Activated B cell treated with CpG ODN at 0.5 μM for 24 hours (primary cell): Measurements from ENCODE around the gene RIMBP2. TPM values are rescaled to one million over a fixed set of nuclear protein-coding genes. Genes with fewer than 3 reads are reported as not detected.
"Not testable (repeated sequence)": the region's sequence is repeated elsewhere in the genome, so short reads cannot be mapped to it uniquely, and the experiment has no call there.

Experiments used
- ATAC-seq: fragments of 200-7000 bp; cut with Tn5 transposase; one replicate; pipeline ENCODE4 v1.10.0; 2021; ENCODE audit warnings: low read depth, mild to moderate bottlenecking, moderate library complexity
- CTCF ChIA-PET: fragments of 350-600 bp; sonication (Branson Sonifier 250); formaldehyde crosslinking; loops from one replicate; lab custom pipeline; 2021; ENCODE audit warnings: antibody characterized with exemption; lab: Charles Lee
- POLR2A ChIA-PET: fragments of 350-600 bp; sonication (Branson Sonifier 250); formaldehyde crosslinking; loops from one replicate; lab custom pipeline; 2021; ENCODE audit warnings: antibody characterized with exemption; lab: Charles Lee
- DNase-seq: peaks from one replicate; pipeline ENCODE4 v3.0.0; 2022
- H3K27ac Mint-ChIP-seq: one replicate; pipeline ENCODE4 v1.8.0; 2020; ENCODE audit warnings: mixed read lengths
- H3K27me3 Mint-ChIP-seq: one replicate; pipeline ENCODE4 v1.8.0; 2021; ENCODE audit warnings: mixed read lengths
- H3K36me3 Mint-ChIP-seq: one replicate; pipeline ENCODE4 v1.8.0; 2021; ENCODE audit warnings: low read depth, mixed read lengths
- H3K4me1 Mint-ChIP-seq: one replicate; pipeline ENCODE4 v1.8.0; 2021; ENCODE audit warnings: mixed read lengths
- H3K4me3 Mint-ChIP-seq: one replicate; pipeline ENCODE4 v1.8.0; 2020; ENCODE audit warnings: mild to moderate bottlenecking, mixed read lengths
- H3K9me3 Mint-ChIP-seq: one replicate; pipeline ENCODE4 v1.8.0; 2020; ENCODE audit warnings: mixed read lengths
- intact Hi-C: fragments of 100-400 bp; cut with micrococcal nuclease; formaldehyde crosslinking; loops from one replicate; pipeline ENCODE4 v1.15.1; 2024
- total RNA-seq: library from RNA; stranded (reverse); gene quantifications from 2 replicates; pipeline ENCODE4 v1.2.3, GENCODE V29; 2022
- TF ChIP-seq, protein P1 (sequence below): fragments of 200-600 bp; IDR thresholded peaks from one replicate; pipeline ENCODE4 v1.8.0; 2022; ENCODE audit warnings: antibody characterized with exemption, mild to moderate bottlenecking

RIMBP2 gene
- total RNA-seq, 1 donor from 2014 or later: not detected

DNA sequence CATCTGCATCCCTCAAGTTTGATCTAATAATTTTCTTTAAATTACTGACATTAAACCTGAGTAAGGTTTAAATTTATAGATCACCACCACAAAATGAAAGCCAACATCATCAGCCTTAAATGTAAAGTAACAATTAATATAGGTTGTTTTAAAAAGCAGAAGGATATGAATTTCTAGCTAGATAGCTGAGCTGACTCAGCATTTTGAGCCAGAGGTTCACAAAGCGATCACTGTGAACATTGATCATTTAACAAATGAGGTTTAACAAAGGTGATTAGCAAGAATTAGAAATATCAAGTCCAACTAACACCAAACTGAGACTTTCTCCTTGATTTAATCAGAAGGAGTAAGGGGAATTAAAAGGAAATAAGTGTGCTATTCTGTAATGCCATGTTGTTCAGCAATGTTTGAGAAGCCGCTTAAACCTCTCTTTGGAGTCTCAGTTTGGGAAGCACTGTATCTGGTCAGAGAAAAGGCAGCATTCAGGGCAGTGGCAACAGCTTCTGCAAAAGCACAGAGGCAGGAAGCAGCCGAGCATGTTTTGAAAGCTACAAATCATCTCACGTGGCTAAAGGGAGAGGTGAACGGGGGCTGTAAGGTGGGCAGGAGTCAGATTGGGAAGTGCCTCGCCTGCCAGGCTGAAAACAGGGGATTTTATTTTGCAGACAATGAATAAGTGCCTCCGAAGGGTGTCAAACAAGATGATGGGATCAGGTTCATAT, 19.6 kb downstream of the RIMBP2 start:
- TF ChIP-seq, protein P1, sequence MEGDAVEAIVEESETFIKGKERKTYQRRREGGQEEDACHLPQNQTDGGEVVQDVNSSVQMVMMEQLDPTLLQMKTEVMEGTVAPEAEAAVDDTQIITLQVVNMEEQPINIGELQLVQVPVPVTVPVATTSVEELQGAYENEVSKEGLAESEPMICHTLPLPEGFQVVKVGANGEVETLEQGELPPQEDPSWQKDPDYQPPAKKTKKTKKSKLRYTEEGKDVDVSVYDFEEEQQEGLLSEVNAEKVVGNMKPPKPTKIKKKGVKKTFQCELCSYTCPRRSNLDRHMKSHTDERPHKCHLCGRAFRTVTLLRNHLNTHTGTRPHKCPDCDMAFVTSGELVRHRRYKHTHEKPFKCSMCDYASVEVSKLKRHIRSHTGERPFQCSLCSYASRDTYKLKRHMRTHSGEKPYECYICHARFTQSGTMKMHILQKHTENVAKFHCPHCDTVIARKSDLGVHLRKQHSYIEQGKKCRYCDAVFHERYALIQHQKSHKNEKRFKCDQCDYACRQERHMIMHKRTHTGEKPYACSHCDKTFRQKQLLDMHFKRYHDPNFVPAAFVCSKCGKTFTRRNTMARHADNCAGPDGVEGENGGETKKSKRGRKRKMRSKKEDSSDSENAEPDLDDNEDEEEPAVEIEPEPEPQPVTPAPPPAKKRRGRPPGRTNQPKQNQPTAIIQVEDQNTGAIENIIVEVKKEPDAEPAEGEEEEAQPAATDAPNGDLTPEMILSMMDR: no peak
- ChIA-PET POLR2A (no interaction called here), CTCF (no interaction called here)
- no peak for ATAC-seq
- H3K27ac Mint-ChIP-seq: no peak overlapping the region
- no peaks in the 10 kb centered on the region for H3K36me3 Mint-ChIP-seq
- H3K27me3 Mint-ChIP-seq: peaks cover 10% of the 10 kb centered on the region
- H3K4me1 Mint-ChIP-seq: no peaks in the 10 kb centered on the region
- DNase-seq: no peak
- intact Hi-C loops: no loop called here
- H3K9me3 Mint-ChIP-seq: no peaks in the 10 kb centered on the region
- H3K4me3 Mint-ChIP-seq: no peak overlapping the region

DNA sequence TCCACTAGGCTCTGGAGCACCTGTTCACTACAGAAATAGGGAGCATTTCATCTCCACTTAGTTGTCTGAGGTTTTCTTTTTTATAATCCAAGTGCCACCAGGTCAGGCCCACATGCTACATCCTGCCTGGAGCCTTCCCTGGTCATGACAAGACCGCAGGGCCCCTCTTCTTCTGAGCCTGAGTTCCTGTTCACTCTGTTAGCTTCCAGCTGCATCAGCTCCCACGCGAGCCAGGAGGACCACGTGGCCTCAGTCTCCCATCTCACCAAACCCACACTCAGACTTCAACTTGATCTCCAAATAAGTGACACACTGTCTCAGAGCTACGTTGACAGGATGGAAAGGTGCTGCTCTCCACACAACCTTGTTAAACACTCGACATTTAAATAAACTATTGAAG, 21.0 kb downstream of the RIMBP2 start:
- H3K4me1 Mint-ChIP-seq: no peaks in the 10 kb centered on the region
- TF ChIP-seq, protein P1: no peak
- intact Hi-C loops: no loop called here
- H3K27me3 Mint-ChIP-seq: peaks cover 10% of the 10 kb centered on the region
- no peaks in the 10 kb centered on the region for H3K36me3 Mint-ChIP-seq
- DNase-seq (no peak), ATAC-seq (no peak)
- H3K4me3 Mint-ChIP-seq: no peak overlapping the region
- no peaks in the 10 kb centered on the region for H3K9me3 Mint-ChIP-seq
- ChIA-PET CTCF (no interaction called here), POLR2A (no interaction called here)
- no peak overlapping the region for H3K27ac Mint-ChIP-seq

DNA sequence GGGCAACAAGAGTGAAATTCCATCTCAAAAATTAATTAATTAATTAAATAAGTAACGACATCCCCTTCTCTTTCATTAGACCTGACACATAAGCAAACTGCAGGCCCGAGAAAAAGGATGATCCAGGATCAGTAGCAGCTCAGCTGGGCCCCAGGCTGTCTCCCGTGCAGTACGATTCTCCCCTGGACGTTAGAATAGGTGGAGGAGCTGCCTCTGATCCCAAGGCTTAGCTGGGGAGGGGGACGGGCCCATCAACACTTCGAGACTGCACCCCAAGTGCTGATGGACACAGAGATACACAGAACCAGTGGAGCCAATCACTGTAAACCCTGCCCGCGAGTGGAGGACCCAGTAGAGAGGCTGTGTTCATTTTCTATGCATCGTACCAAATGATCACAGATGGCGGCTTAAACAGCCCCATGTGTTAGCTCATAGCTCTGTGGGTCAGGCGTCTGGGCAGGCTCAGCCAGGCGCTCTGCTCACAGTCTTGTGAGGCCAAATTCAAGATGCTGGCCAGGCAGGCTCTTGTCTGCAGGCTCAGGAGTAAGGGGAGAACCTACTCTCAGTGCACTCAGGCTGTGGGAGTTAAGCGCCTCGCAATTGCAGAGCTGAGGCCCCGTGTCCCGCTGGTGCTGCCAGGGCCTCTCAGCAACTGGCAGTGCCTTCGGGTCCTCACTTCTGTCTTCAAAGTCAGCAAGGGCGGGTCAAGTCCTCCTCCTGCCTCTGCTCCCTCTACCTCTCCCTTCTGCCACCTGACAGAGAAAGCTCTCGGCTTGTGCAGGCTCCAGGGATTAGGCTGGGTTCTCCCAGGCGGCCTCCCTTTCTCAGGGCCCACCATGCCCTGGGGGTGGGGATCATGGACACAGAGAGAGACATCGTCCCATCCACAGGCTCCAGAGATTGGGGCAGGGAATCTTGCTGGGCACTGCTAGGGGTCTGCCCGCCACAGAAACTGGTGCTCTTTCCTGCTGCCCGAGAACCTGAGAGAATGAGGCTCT, 26.4 kb downstream of the RIMBP2 start:
- Mint-ChIP-seq H3K27ac (no peak overlapping the region), H3K27me3 (peaks cover 14% of the 10 kb centered on the region), H3K4me3 (no peak overlapping the region), H3K4me1 (no peaks in the 10 kb centered on the region), H3K36me3 (no peaks in the 10 kb centered on the region), H3K9me3 (no peaks in the 10 kb centered on the region)
- ATAC-seq (no peak), DNase-seq (no peak)
- POLR2A ChIA-PET: no interaction called here
- TF ChIP-seq, protein P1: no peak
- intact Hi-C loops: no loop called here
- CTCF ChIA-PET: no interaction called here

DNA sequence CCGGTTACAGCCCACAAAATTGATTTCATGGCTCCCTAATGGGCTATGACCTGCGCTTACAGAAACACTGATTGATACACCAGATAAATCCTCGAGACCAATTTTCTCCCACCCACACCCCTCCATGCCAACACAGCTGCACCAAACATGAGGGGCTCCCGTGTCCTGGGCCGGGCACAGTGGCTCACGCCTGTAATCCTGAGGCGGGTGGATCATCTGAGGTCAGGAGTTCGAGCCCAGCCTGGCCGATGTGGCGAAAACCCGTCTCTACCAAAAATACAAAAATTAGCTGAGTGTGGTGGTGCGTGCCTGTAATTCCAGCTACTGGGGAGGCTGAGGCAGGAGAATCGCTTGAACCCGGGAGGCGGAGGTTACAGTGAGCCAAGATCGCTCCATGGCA, 27.1 kb downstream of the RIMBP2 start:
- ATAC-seq, CTCF ChIA-PET, intact Hi-C loops, H3K4me3 Mint-ChIP-seq, H3K27ac Mint-ChIP-seq, H3K4me1 Mint-ChIP-seq, H3K36me3 Mint-ChIP-seq, H3K9me3 Mint-ChIP-seq, DNase-seq, POLR2A ChIA-PET: not testable (repeated sequence)
- H3K27me3 Mint-ChIP-seq: peaks cover 14% of the 10 kb centered on the region

DNA sequence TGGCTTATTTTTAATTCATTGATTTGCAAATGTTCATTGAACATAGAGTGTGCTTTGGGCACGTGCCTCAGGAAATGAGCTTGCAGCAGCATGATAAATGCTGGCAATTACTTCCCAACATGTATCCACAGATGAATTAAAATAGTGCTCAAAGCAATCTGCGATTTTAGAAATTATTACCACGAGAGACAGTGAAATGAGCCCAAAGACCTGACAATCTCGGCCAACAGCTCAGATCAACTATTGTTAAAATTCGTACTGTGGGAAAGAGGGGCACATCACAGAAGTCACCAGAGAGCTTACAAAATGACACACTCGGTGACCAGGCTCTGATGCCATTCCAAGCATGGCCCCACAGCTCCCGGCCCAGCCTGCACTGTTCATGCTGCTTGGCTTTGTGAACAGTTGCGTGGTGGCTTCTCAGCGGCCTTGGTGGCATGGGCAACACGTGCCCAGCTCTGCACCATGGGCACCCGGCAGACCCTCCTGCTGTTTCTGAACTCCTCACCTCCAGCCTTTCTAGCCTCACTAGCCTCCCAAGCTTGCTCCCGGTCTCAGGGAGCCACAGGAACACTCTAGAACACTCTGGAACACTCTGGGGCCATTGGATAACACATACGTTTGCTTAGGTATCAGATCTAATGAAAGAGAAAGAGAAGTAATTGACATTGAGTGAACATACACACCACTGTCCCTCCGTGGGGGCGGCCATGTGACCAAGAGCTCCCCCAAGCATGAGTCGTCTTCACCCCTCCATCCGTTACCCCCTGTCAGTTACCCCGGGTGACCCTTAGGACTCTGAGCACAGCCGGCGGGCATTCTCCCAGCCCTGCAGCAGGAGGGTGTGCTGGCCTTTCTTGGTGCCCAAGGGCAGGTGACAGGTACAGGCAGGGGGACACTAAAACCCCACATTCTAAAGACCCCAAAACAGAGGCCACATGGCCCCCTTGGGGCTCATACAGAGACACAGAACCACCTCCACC, 28.0 kb downstream of the RIMBP2 start:
- H3K27me3 Mint-ChIP-seq: peaks cover 14% of the 10 kb centered on the region
- DNase-seq: no peak
- no peak for ATAC-seq
- TF ChIP-seq, protein P1: no peak
- H3K27ac Mint-ChIP-seq: no peak overlapping the region
- H3K4me3 Mint-ChIP-seq: no peak overlapping the region
- intact Hi-C loops: no loop called here
- no peaks in the 10 kb centered on the region for H3K4me1 Mint-ChIP-seq
- no peaks in the 10 kb centered on the region for H3K9me3 Mint-ChIP-seq
- CTCF ChIA-PET: no interaction called here
- POLR2A ChIA-PET: no interaction called here
- no peaks in the 10 kb centered on the region for H3K36me3 Mint-ChIP-seq
